ENCODE measurements around the gene SPTBN2. TPM values are rescaled to one million over a fixed set of nuclear protein-coding genes. Genes with fewer than 3 reads are reported as not detected.

Gene SPTBN2
- total and polyA plus RNA-seq, 4 donors = 4.7 to 16.1 (median 11.3) TPM

GRCh38 chr11:66639066-66639813 is 89.8 kb downstream of the SPTBN2 start:
- H3K27ac ChIP-seq (ENCODE audit: low read depth in 1 of 2, low read length in 1 of 2) = peak overlapping the region; percentile 93
- H3K4me1 ChIP-seq (ENCODE audit: control insufficient read depth in 5 of 5, insufficient read depth in 5 of 5, low read length in 5 of 5) = peaks cover 17 to 57% (median 33%) of the 10 kb centered on the region in 5 donors
- H3K9me3 ChIP-seq (ENCODE audit: control insufficient read depth in 4 of 4, insufficient read depth in 3 of 4, low read length in 3 of 4) = no peaks in the 10 kb centered on the region
- peak overlapping the region; percentile 84 for H3K4me3 ChIP-seq
- peak; percentile 44 to 77 (median 65) for DNase-seq
- peak overlapping the region; percentile 96 to 97 for H3K9ac ChIP-seq (ENCODE audit: insufficient read depth in 1 of 2, low read length in 2 of 2)
- no peak for TF ChIP-seq CTCF (IDR thresholded peaks at IDR 0.05; ENCODE audit: control extremely low read depth, extremely low read depth)
- ATAC-seq (ENCODE audit: insufficient read depth, low FRiP score) = no peak
- WGBS, 2 donors = 6 to 10% methylated on average over 27 of the region's 27 CpGs
- H3K36me3 ChIP-seq (ENCODE audit: control insufficient read depth in 4 of 4, insufficient read depth in 4 of 4, low read length in 4 of 4) = peaks cover 12 to 43% (median 26%) of the 10 kb centered on the region in 4 donors
- H3K27me3 ChIP-seq (ENCODE audit: control insufficient read depth in 3 of 3, insufficient read depth in 3 of 3, low read length in 2 of 3) = no peaks in the 10 kb centered on the region

- ATAC-seq (ENCODE audit: insufficient read depth, low FRiP score) (peak; percentile 97), DNase-seq (peak; percentile 99 to 100 (median 100))
- H3K9ac ChIP-seq (ENCODE audit: insufficient read depth in 1 of 2, low read length in 2 of 2) = peak within 1 kb of the TSS; percentile 96 to 97
- peak within 1 kb of the TSS; percentile 84 for H3K4me3 ChIP-seq
- peaks cover 5 to 36% (median 18%) of the 10 kb centered on the region in 4 donors for H3K36me3 ChIP-seq (ENCODE audit: control insufficient read depth in 4 of 4, insufficient read depth in 4 of 4, low read length in 4 of 4)
- H3K9me3 ChIP-seq (ENCODE audit: control insufficient read depth in 4 of 4, insufficient read depth in 3 of 4, low read length in 3 of 4) = no peaks in the 10 kb centered on the region
- H3K4me1 ChIP-seq (ENCODE audit: control insufficient read depth in 5 of 5, insufficient read depth in 5 of 5, low read length in 5 of 5) = peaks cover 10 to 48% (median 26%) of the 10 kb centered on the region in 5 donors
- H3K27me3 ChIP-seq (ENCODE audit: control insufficient read depth in 3 of 3, insufficient read depth in 3 of 3, low read length in 2 of 3) = no peaks in the 10 kb centered on the region
- TF ChIP-seq CTCF (IDR thresholded peaks at IDR 0.05; ENCODE audit: control extremely low read depth, extremely low read depth) = no peak
- WGBS, 2 donors = 0% methylated on average over 60 to 63 of the region's 63 CpGs
- peak within 1 kb of the TSS; percentile 93 for H3K27ac ChIP-seq (ENCODE audit: low read depth in 1 of 2, low read length in 1 of 2)
These were observed 90.6 kb downstream of the SPTBN2 start, which contains the start of gene RBM4 for GRCh38 chr11:66638177-66639065. RBM4 (plus strand) TSS chr11:66638703; CDS start chr11:66639712, 1,009 bp downstream.

DNA sequence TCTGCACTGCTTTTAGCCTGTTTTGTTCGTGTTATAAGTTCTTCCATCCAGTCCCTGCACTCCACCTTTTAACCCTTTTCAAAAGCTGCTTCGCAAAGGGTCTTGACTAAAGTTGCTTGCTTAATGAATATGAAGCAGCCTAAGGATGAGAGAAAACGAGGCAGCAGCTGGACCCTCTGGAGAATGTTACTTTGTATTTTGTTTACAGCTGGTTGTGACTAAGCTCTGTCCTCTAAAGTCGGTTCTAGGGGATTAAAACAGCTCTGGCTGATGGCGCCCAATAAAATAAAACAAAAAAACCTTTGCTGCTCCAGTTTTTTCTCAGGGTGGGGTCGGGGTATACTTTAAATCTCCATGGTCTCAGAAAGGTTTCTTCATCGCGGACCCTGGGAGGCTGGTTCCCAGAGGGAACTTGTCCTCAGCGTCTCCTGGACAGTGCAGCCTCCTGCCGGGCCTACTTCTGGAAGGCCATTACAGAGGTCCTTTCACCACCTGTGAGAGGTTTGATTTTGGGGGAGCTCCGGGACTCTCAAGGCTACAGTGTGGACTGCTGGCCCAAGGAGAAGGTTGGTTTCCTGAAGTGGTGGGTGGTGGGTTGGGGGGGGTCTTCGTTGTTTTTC is 91.3 kb downstream of the SPTBN2 start:
- Histone ChIP-seq H3K9ac (ENCODE audit: insufficient read depth in 1 of 2, low read length in 2 of 2) (peak overlapping the region in 1 of 2 donors; percentile 83), H3K27ac (ENCODE audit: low read depth in 1 of 2, low read length in 1 of 2) (peak overlapping the region; percentile 72 to 80), H3K9me3 (ENCODE audit: control insufficient read depth in 4 of 4, insufficient read depth in 3 of 4, low read length in 3 of 4) (no peaks in the 10 kb centered on the region), H3K27me3 (ENCODE audit: control insufficient read depth in 3 of 3, insufficient read depth in 3 of 3, low read length in 2 of 3) (no peaks in the 10 kb centered on the region), H3K4me1 (ENCODE audit: control insufficient read depth in 5 of 5, insufficient read depth in 5 of 5, low read length in 5 of 5) (peaks cover 7 to 41% (median 23%) of the 10 kb centered on the region in 5 donors), H3K36me3 (ENCODE audit: control insufficient read depth in 4 of 4, insufficient read depth in 4 of 4, low read length in 4 of 4) (peaks cover 5 to 31% (median 16%) of the 10 kb centered on the region in 4 donors), H3K4me3 (peak overlapping the region; percentile 21)
- 57 to 60% methylated on average over 12 of the region's 12 CpGs for WGBS, 2 donors
- peak in 1 of 3 donors; percentile 7 for DNase-seq
- no peak for ATAC-seq (ENCODE audit: insufficient read depth, low FRiP score)
- TF ChIP-seq CTCF (IDR thresholded peaks at IDR 0.05; ENCODE audit: control extremely low read depth, extremely low read depth) = no peak

All from lung (tissue), 12 donors.